Endothelial cell of umbilical vein (primary cell): ENCODE data around the gene CSNK1A1. TPM values are rescaled to one million over a fixed set of nuclear protein-coding genes. Genes with fewer than 3 reads are reported as not detected.

ENCODE experiments used
- BruUV-seq: library from RNA; stranded (reverse); fragments of 400-500 nt; replicated peaks from 2 replicates; lab custom pipeline; 2021; lab: Mats Ljungman, UMichigan
- CTCF ChIA-PET: fragments of 300-600, 350-600 bp; sonication (Branson Sonifier 250); formaldehyde crosslinking; loops from one replicate; lab custom pipeline; 2021; ENCODE audit warnings: antibody characterized with exemption, inconsistent platforms; lab: Charles Lee
- POLR2A ChIA-PET: fragments of 300-600, 350-600 bp; sonication (Branson Sonifier 250); formaldehyde crosslinking; loops from one replicate; lab custom pipeline; 2021; ENCODE audit warnings: antibody characterized with exemption, inconsistent platforms; lab: Charles Lee
- DNase-seq: peaks from one replicate; pipeline ENCODE4 v3.0.0-alpha.2; 2011; ENCODE audit warnings: low read depth, low spot score
- FAIRE-seq: peaks from 2 replicates; lab custom pipeline; 2011; peaks lifted over from hg19 to GRCh38; lab: Jason Lieb, UNC
- H2AFZ ChIP-seq: 2 replicates; pipeline ENCODE4 v1.6.0; 2012; ENCODE audit warnings: low read depth, low read length, control low read depth, inconsistent platforms
- H3K27ac ChIP-seq: 2 replicates; pipeline ENCODE4 v1.5.1; 2011; ENCODE audit warnings: low read depth, mild to moderate bottlenecking, control low read depth, low read length, moderate library complexity; ENCODE audit not compliant: insufficient read depth
- H3K27me3 ChIP-seq, 2 experiments: 2 replicates each; pipeline versions ENCODE4 v1.6.0 to v1.6.1; 2011; ENCODE audit warnings: low read length in 2 of 2, mixed read lengths in 1 of 2; ENCODE audit not compliant: control insufficient read depth in 2 of 2, insufficient read depth in 2 of 2
- H3K36me3 ChIP-seq, 2 experiments: 2 replicates in 1 of 2; 3 replicates in 1 of 2; pipeline ENCODE4 v1.5.1; 2011; ENCODE audit warnings: low read length in 2 of 2, mild to moderate bottlenecking in 1 of 2, moderate library complexity in 1 of 2; ENCODE audit not compliant: control insufficient read depth in 2 of 2, insufficient read depth in 2 of 2; ENCODE audit errors: extremely low read depth in 1 of 2
- H3K4me1 ChIP-seq: 3 replicates; pipeline ENCODE4 v1.5.1; 2011; ENCODE audit warnings: mild to moderate bottlenecking, low read length; ENCODE audit not compliant: control insufficient read depth, insufficient read depth; ENCODE audit errors: extremely low read depth
- H3K4me2 ChIP-seq: 2 replicates; pipeline ENCODE4 v1.6.1; 2011; ENCODE audit warnings: low read length, control low read depth, mixed read lengths; ENCODE audit not compliant: insufficient read depth
- H3K4me3 ChIP-seq, 3 experiments: fragments of 200-600 bp in 1 of 3; sonication (generic), shearing (Covaris generic) in 1 of 3; replicated peaks in 1 of 3; 2 replicates each; pipeline ENCODE4 v1.5.1; 2011 to 2016; ENCODE audit warnings: control low read depth in 3 of 3, low read length in 3 of 3, mild to moderate bottlenecking in 2 of 3, inconsistent platforms in 1 of 3, low read depth in 1 of 3, moderate library complexity in 1 of 3; ENCODE audit not compliant: insufficient read depth in 1 of 3
- H3K79me2 ChIP-seq: 2 replicates; pipeline ENCODE4 v1.6.0; 2012; ENCODE audit warnings: low read length, inconsistent platforms; ENCODE audit not compliant: control insufficient read depth, insufficient read depth
- H3K9ac ChIP-seq: replicated peaks from 2 replicates; pipeline ENCODE3; 2011; ENCODE audit warnings: low read length, control low read depth; ENCODE audit not compliant: insufficient read depth; ENCODE audit errors: extremely low read depth
- H3K9me1 ChIP-seq: replicated peaks from 3 replicates; pipeline ENCODE4 v1.6.0; 2011; ENCODE audit warnings: mild to moderate bottlenecking, low read length; ENCODE audit not compliant: control insufficient read depth, insufficient read depth; ENCODE audit errors: extremely low read depth
- H3K9me3 ChIP-seq: replicated peaks from 2 replicates; pipeline ENCODE4 v1.5.1; 2012; ENCODE audit warnings: low read length, inconsistent platforms; ENCODE audit not compliant: control insufficient read depth, insufficient read depth
- H4K20me1 ChIP-seq: replicated peaks from 2 replicates; pipeline ENCODE3; 2011; ENCODE audit warnings: mild to moderate bottlenecking, low read length; ENCODE audit not compliant: control insufficient read depth, insufficient read depth; ENCODE audit errors: extremely low read depth
- CTCF ChIP-seq, 2 donors: IDR thresholded peaks; 1 replicate in 1 of 2; 2 replicates in 1 of 2; pipeline ENCODE4 v1.5.1; 2011; ENCODE audit warnings: low read length in 2 of 2, mild to moderate bottlenecking in 2 of 2, moderate library complexity in 2 of 2, control low read depth in 1 of 2, inconsistent platforms in 1 of 2, low read depth in 1 of 2; ENCODE audit not compliant: insufficient read depth in 1 of 2; ENCODE audit errors: extremely low read depth in 1 of 2
- EZH2 ChIP-seq: IDR thresholded peaks from 2 replicates; pipeline ENCODE4 v1.6.1; 2012; ENCODE audit warnings: borderline replicate concordance, low read depth, mild to moderate bottlenecking, moderate library complexity, low read length, inconsistent platforms; ENCODE audit not compliant: severe bottlenecking
- FOS ChIP-seq: IDR thresholded peaks from 2 replicates; pipeline ENCODE4 v1.6.1; 2011; ENCODE audit warnings: mild to moderate bottlenecking, low read length, moderate library complexity, borderline replicate concordance; ENCODE audit not compliant: insufficient read depth
- GATA2 ChIP-seq: IDR thresholded peaks from 2 replicates; pipeline ENCODE4 v1.7.0; 2011; ENCODE audit warnings: low read depth, mild to moderate bottlenecking, moderate library complexity, mixed read lengths, low read length; ENCODE audit not compliant: insufficient read length, insufficient read depth
- JUN ChIP-seq: IDR thresholded peaks from 2 replicates; pipeline ENCODE4 v1.6.1; 2011; ENCODE audit warnings: borderline replicate concordance, low read depth; ENCODE audit not compliant: insufficient read length, insufficient read depth
- MAX ChIP-seq: IDR thresholded peaks from 2 replicates; pipeline ENCODE4 v1.6.1; 2011; ENCODE audit not compliant: insufficient read depth, insufficient read length
- MYC ChIP-seq: IDR thresholded peaks from one replicate; pipeline ENCODE4 v1.6.1; 2011; ENCODE audit warnings: mild to moderate bottlenecking, low read depth, low read length
- POLR2A ChIP-seq: IDR thresholded peaks from 2 replicates; pipeline ENCODE4 v1.6.1; 2012; ENCODE audit warnings: low read depth, mild to moderate bottlenecking, control low read depth, low read length
- POLR2AphosphoS5 ChIP-seq: IDR thresholded peaks from 2 replicates; pipeline ENCODE4 v1.6.1; 2012; ENCODE audit warnings: low read depth, mild to moderate bottlenecking, control low read depth, low read length, moderate library complexity; ENCODE audit not compliant: insufficient read depth
- dilution Hi-C: fragments of 300-500 bp; cut with MboI; formaldehyde crosslinking; loops from one replicate; pipeline ENCODE4 v1.15.0; 2019; ENCODE audit warnings: low sequenced_read_pairs; ENCODE audit not compliant: extremely low pct_ligation_motif_present
- intact Hi-C: fragments of 100-400 bp; cut with micrococcal nuclease; formaldehyde crosslinking; loops from one replicate; pipeline ENCODE4 v1.10.0; 2022
- polyA plus RNA-seq, 4 experiments: library from polyadenylated mRNA; depleted of rRNA in 3 of 4; stranded (reverse) in 3 of 4; unstranded in 1 of 4; fragments of >200 nt; gene quantifications; 2 replicates each; pipeline versions ENCODE4 v1.2.1 to v1.2.3, GENCODE V29; 2011 to 2012; ENCODE audit warnings: missing spikeins in 1 of 4
- total RNA-seq: library from RNA; stranded (reverse); gene quantifications from 2 replicates; pipeline ENCODE4 v1.2.3, GENCODE V29; 2021

The CSNK1A1 gene
- total and polyA plus RNA-seq, 2 donors (not counting 3 experiments of a cell fraction or from before 2014, with no cell fraction given) = 74.1 to 253 TPM

DNA sequence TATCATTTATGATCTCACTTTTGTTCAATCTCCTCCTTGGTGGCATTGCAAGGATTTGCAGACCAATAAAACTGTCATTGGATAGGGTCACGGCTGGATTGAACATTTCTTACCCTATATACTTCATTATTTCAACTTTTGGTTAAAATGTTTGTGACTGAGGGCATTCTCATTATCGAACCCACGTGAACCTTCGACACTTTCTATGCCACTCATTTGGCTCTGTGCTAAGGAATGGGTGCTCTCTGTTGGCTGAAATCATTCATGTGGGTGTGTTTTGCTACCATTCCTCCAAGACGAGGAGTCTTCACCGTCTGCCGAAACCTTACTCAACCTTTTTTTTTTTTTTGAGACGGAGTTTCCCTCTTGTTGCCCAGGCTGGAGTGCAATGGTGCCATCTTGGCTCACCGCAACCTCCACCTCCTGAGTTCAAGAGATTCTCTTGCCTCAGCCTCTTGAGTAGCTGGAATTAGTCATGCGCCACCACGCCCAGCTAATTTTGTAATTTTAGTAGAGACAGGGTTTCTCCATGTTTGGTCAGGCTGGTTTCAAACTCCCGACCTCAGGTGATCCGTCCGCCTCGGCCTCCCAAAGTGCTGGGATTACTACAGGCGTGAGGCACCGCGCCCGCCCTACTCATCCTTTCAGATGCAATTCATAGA is 62.5 kb downstream of the CSNK1A1 start:
- CTCF ChIA-PET = no interaction called here

More for the DNA sequence above, 62.5 kb downstream of the CSNK1A1 start:
- Histone ChIP-seq H3K27me3 (no peaks in the 10 kb centered on the region), H2AFZ (no peak overlapping the region), H3K9me3 (no peaks in the 10 kb centered on the region), H3K4me3 (no peak overlapping the region), H3K4me1 (peaks cover 22% of the 10 kb centered on the region), H3K9ac (no peak overlapping the region), H3K27ac (no peak overlapping the region), H4K20me1 (no peaks in the 10 kb centered on the region), H3K4me2 (no peak overlapping the region), H3K9me1 (no peaks in the 10 kb centered on the region), H3K36me3 (peaks cover 0 to 2% of the 10 kb centered on the region in 2 experiments), H3K79me2 (no peaks in the 10 kb centered on the region)
- FAIRE-seq (no peak), DNase-seq (no peak)
- intact Hi-C loops = no loop called here
- dilution Hi-C loops = no loop called here
- POLR2A ChIA-PET = no interaction called here
- no TSS peak for BruUV-seq
- peak; percentile 11 for TF ChIP-seq POLR2A
- no peak for TF ChIP-seq EZH2
- no peak for TF ChIP-seq CTCF (IDR thresholded peaks at IDR 0.05; ENCODE audit: extremely low read depth in 1 of 2, insufficient read depth in 1 of 2, low read depth in 1 of 2, low read length in 2 of 2)
- TF ChIP-seq JUN = no peak
- TF ChIP-seq GATA2 = no peak
- TF ChIP-seq MYC = no peak
- TF ChIP-seq POLR2AphosphoS5 = peak; percentile 12
- no peak for TF ChIP-seq MAX
- TF ChIP-seq FOS = no peak
